HL-60 (cell line): ENCODE data around the gene EEF1G.
"Not testable (repeated sequence)": the region's sequence is repeated elsewhere in the genome, so short reads cannot be mapped to it uniquely, and the experiment has no call there.

Experiments
- DNase-seq, 2 experiments: peaks; one replicate each; pipeline ENCODE4 v3.0.0-alpha.2; 2010 to 2020; ENCODE audit warnings: low read depth in 1 of 2, low spot score in 1 of 2
- H3K27ac ChIP-seq: fragments of 250-450 bp; sonication (Bioruptor Pico); replicated peaks from 2 replicates; pipeline ENCODE4 v1.5.1; 2020; ENCODE audit warnings: mild to moderate bottlenecking, moderate library complexity
- H3K27me3 ChIP-seq: fragments of 250-450 bp; sonication (Bioruptor Pico); 2 replicates; pipeline ENCODE4 v1.5.1; 2021; ENCODE audit warnings: mild to moderate bottlenecking, moderate library complexity; ENCODE audit not compliant: insufficient read depth, poor library complexity, severe bottlenecking
- H3K4me3 ChIP-seq: replicated peaks from 2 replicates; pipeline ENCODE4 v1.5.1; 2011; ENCODE audit warnings: mild to moderate bottlenecking, control low read depth, low read length; ENCODE audit not compliant: insufficient read depth
- CTCF ChIP-seq: IDR thresholded peaks from one replicate; pipeline ENCODE4 v1.5.1; 2011; ENCODE audit warnings: low read length, control low read depth, inconsistent platforms; ENCODE audit not compliant: insufficient read depth
- GABPA ChIP-seq: IDR thresholded peaks from 2 replicates; pipeline ENCODE4 v1.6.1; 2012; ENCODE audit warnings: low read depth
- POLR2AphosphoS5 ChIP-seq: IDR thresholded peaks from 2 replicates; pipeline ENCODE4 v1.6.1; 2012; ENCODE audit warnings: low read depth
- REST ChIP-seq: IDR thresholded peaks from 2 replicates; pipeline ENCODE4 v1.6.1; 2012; ENCODE audit warnings: low read depth; ENCODE audit not compliant: insufficient replicate concordance
- SPI1 ChIP-seq: IDR thresholded peaks from 2 replicates; pipeline ENCODE4 v1.6.1; 2012; ENCODE audit warnings: low read depth, mild to moderate bottlenecking, borderline replicate concordance

The EEF1G gene

GRCh38 chr11:62574363-62575071, 826 bp upstream of the EEF1G start:
- TF ChIP-seq REST (no peak), POLR2AphosphoS5 (peak; percentile 51)
- Histone ChIP-seq H3K27ac (peak overlapping the region; percentile 85), H3K27me3 (no peaks in the 10 kb centered on the region), H3K4me3 (peak overlapping the region; percentile 56)
- peak in 1 of 2 experiments; percentile 45 for DNase-seq

- Histone ChIP-seq H3K27ac (peak overlapping the region; percentile 85), H3K27me3 (no peaks in the 10 kb centered on the region), H3K4me3 (peak overlapping the region; percentile 70)
- TF ChIP-seq SPI1 (no peak), GABPA (no peak), POLR2AphosphoS5 (0 out of 2 replicates have a peak, but pooled peaks have one; percentile 37)
- peak in 1 of 2 experiments; percentile 35 for DNase-seq
Observed at GRCh38 chr11:62573006-62573591, 592 bp downstream of the EEF1G start.

GRCh38 chr11:62572431-62572830, 1.3 kb downstream of the EEF1G start:
- Histone ChIP-seq H3K27me3 (no peaks in the 10 kb centered on the region), H3K4me3 (peak overlapping the region; percentile 70), H3K27ac (peak overlapping the region; percentile 85)
- TF ChIP-seq SPI1 (no peak), POLR2AphosphoS5 (no peak), REST (no peak)
- DNase-seq = no peak

GRCh38 chr11:62571493-62571892, 2.2 kb downstream of the EEF1G start:
- Histone ChIP-seq H3K4me3 (peak overlapping the region; percentile 15; the same call in 1 of the 2 replicates), H3K27ac (peak overlapping the region; percentile 85)
- not testable (repeated sequence) for DNase-seq, H3K27me3 ChIP-seq

GRCh38 chr11:62570903-62571302, 2.8 kb downstream of the EEF1G start:
- H3K4me3 ChIP-seq, H3K27me3 ChIP-seq, H3K27ac ChIP-seq, DNase-seq: not testable (repeated sequence)

GRCh38 chr11:62569611-62570010, 4.1 kb downstream of the EEF1G start:
- no peak for DNase-seq
- Histone ChIP-seq H3K27ac (no peak overlapping the region), H3K27me3 (no peaks in the 10 kb centered on the region), H3K4me3 (no peak overlapping the region)
- TF ChIP-seq CTCF (no peak), GABPA (no peak), POLR2AphosphoS5 (no peak), REST (no peak), SPI1 (no peak)
